ENCODE measurements around the gene CTSW.
A peak's percentile ranks its signal among the peaks of the same experiment; 100 is the strongest.

CTSW gene

GRCh38 chr11:65868076-65868667 lies 11.5 kb upstream of the CTSW start:
- peak; percentile 22 for DNase-seq

- no peak for DNase-seq
Measured at GRCh38 chr11:65868907-65869306, 10.7 kb upstream of the CTSW start.

GRCh38 chr11:65869643-65870306 lies 9.9 kb upstream of the CTSW start:
- no peak for DNase-seq

- DNase-seq, result no peak
Measured at GRCh38 chr11:65870307-65870658, 9.4 kb upstream of the CTSW start.

- no peak for DNase-seq
Measured at GRCh38 chr11:65870706-65871681, 8.6 kb upstream of the CTSW start.

GRCh38 chr11:65871811-65872548 lies 7.7 kb upstream of the CTSW start:
- peak; percentile 3 for DNase-seq

GRCh38 chr11:65872586-65873317 lies 6.9 kb upstream of the CTSW start, which contains the start of gene EFEMP2:
Gene EFEMP2 (minus strand): TSS chr11:65872800. CDS start chr11:65872354, 446 bp downstream.
- DNase-seq, result no peak

- DNase-seq, result peak; percentile 94
Measured at GRCh38 chr11:65873318-65874156, 6.1 kb upstream of the CTSW start.

GRCh38 chr11:65880027-65880426 lies 390 bp downstream of the CTSW start:
- DNase-seq, result no peak

GRCh38 chr11:65880844-65881421 lies 1.3 kb downstream of the CTSW start:
- no peak for DNase-seq

GRCh38 chr11:65882120-65883057 lies 2.8 kb downstream of the CTSW start:
- no peak for DNase-seq

GRCh38 chr11:65883058-65883761 lies 3.6 kb downstream of the CTSW start:
- no peak for DNase-seq

GRCh38 chr11:65883786-65884715 lies 4.4 kb downstream of the CTSW start:
- DNase-seq, result no peak

- DNase-seq, result peak; percentile 80
Measured at GRCh38 chr11:65884716-65885092, 5.1 kb downstream of the CTSW start.

GRCh38 chr11:65885231-65885630 lies 5.6 kb downstream of the CTSW start:
- no peak for DNase-seq

- DNase-seq, result no peak
Measured at GRCh38 chr11:65885808-65886536, 6.3 kb downstream of the CTSW start.

Data from midbrain (tissue), 1 donor.